Fibroblast of villous mesenchyme (primary cell): Measurements from ENCODE around the gene KIF6. TPM values are rescaled to one million over a fixed set of nuclear protein-coding genes. Genes with fewer than 3 reads are reported as not detected.

Source experiments
- DNase-seq: peaks from one replicate; pipeline ENCODE4 v3.0.0-alpha.2; 2010; ENCODE audit warnings: low read depth
- H3K4me3 ChIP-seq: 2 replicates; pipeline ENCODE4 v1.5.1; 2011; ENCODE audit warnings: low read depth, mild to moderate bottlenecking, low read length
- total RNA-seq: library from RNA; depleted of rRNA; stranded (reverse); fragments of >200 nt; gene quantifications from 2 replicates; pipeline ENCODE4 v1.2.3, GENCODE V29; 2012
- TF ChIP-seq, protein P1 (sequence below): IDR thresholded peaks from 2 replicates; pipeline ENCODE4 v1.5.1; 2012; ENCODE audit warnings: low read depth, mild to moderate bottlenecking, low read length; ENCODE audit not compliant: insufficient read depth

KIF6 gene
- total RNA-seq, 1 donor: 0.43 TPM

GRCh38 chr6:39307462-39307861, 417.7 kb downstream of the KIF6 start:
- H3K4me3 ChIP-seq: no peak overlapping the region
- TF ChIP-seq, protein P1, sequence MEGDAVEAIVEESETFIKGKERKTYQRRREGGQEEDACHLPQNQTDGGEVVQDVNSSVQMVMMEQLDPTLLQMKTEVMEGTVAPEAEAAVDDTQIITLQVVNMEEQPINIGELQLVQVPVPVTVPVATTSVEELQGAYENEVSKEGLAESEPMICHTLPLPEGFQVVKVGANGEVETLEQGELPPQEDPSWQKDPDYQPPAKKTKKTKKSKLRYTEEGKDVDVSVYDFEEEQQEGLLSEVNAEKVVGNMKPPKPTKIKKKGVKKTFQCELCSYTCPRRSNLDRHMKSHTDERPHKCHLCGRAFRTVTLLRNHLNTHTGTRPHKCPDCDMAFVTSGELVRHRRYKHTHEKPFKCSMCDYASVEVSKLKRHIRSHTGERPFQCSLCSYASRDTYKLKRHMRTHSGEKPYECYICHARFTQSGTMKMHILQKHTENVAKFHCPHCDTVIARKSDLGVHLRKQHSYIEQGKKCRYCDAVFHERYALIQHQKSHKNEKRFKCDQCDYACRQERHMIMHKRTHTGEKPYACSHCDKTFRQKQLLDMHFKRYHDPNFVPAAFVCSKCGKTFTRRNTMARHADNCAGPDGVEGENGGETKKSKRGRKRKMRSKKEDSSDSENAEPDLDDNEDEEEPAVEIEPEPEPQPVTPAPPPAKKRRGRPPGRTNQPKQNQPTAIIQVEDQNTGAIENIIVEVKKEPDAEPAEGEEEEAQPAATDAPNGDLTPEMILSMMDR: no peak
- DNase-seq: no peak

GRCh38 chr6:39304951-39305350, 420.3 kb downstream of the KIF6 start:
- H3K4me3 ChIP-seq: no peak overlapping the region
- no peak for DNase-seq
- TF ChIP-seq, protein P1: no peak

DNA sequence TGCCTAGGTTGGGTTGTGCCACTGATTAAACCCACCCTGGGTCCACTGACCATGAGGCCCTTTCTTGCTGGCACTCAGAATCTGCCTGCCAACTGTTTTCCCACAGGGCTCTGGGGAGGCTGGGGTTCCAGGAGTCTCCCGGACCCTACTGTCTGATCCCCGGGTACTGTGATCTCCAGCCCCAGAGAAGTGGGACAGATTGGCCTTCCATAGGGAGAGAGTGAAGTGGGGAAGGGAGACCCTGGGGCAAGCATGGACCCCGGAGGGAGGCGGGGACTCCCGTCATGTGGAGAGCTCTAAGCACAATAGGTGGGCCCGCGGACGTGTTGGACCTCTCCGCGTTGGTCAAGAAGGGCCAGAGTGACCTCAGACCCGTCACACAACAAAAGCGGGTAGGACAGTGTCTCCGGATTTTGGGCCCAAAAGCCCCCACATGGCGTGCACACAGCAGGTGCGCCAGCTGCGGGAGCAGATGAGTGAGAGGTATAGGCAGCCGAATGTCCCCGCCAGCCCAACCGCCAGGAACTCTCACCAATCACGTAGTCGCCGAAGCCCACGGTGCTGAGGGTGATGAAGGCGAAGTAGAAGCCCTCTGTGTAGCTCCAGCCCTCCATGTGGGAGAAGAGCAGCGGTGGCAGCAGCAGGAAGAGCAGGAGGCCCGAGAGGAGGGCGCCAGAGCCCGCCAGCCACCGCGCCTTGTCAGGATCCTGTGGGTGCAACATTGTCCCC, 421.6 kb downstream of the KIF6 start:
- no peak for DNase-seq
- no peak overlapping the region for H3K4me3 ChIP-seq
- TF ChIP-seq, protein P1: no peak

DNA sequence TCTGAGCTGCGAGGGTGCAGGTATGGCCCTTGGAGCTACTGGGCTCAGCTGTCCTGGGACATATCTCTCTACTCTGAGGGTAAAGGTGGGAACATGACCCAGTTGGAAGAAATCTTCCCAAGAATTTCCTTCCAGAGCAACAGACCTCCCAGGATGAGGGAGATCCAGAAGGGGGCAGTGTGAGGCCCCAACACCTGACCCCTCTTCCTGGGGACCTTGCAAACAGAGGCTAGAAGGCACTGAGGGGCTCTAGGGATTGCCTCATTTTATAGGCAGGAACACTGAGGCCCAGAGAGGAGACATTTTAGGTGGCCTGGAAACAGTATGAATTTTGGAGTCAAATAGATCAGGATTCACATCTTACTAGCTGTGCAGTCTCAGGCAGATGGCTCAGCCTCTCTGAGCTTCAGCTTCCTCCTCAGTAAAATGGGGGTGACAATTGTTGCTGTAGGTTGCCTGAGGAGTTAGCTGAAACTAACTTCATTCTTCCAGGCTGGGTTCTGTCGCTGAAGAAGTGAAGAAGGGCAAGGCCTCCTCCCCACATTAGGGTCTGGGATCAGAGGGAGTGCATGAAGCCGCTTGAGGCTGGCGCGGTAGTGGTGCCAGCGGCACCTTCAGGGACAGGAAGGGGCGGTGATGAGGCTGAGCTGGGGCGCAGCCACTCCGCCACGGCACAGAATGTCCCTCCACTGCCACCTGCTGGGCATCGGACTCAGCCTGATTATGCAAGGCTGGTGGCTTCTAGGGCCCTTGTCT, 422.4 kb downstream of the KIF6 start:
- no peak overlapping the region for H3K4me3 ChIP-seq
- DNase-seq: peak; percentile 52
- TF ChIP-seq, protein P1: peak; percentile 80

GRCh38 chr6:39302011-39302410, 423.2 kb downstream of the KIF6 start:
- no peak for DNase-seq
- no peak overlapping the region for H3K4me3 ChIP-seq
- TF ChIP-seq, protein P1: no peak

GRCh38 chr6:39301606-39302005, 423.6 kb downstream of the KIF6 start:
- DNase-seq: no peak
- H3K4me3 ChIP-seq: no peak overlapping the region
- TF ChIP-seq, protein P1: peak; percentile 30
